ENCODE results near the gene PKHD1.
"Not testable (repeated sequence)": the region's sequence is repeated elsewhere in the genome, so short reads cannot be mapped to it uniquely, and the experiment has no call there.

PKHD1 gene

GRCh38 chr6:51986864-51987263 is 100.5 kb downstream of the PKHD1 start:
- DNase-seq (ENCODE audit: low read depth), result no peak

- no peak for DNase-seq (ENCODE audit: low read depth)
These were observed 103.8 kb downstream of the PKHD1 start for GRCh38 chr6:51983564-51983963.

GRCh38 chr6:51982695-51983094 is 104.7 kb downstream of the PKHD1 start:
- DNase-seq (ENCODE audit: low read depth), result not testable (repeated sequence)

- DNase-seq (ENCODE audit: low read depth), result no peak
These were observed 111.0 kb downstream of the PKHD1 start for GRCh38 chr6:51976374-51976773.

GRCh38 chr6:51972659-51973058 is 114.8 kb downstream of the PKHD1 start:
- DNase-seq (ENCODE audit: low read depth), result no peak

GRCh38 chr6:51968265-51968664 is 119.1 kb downstream of the PKHD1 start:
- no peak for DNase-seq (ENCODE audit: low read depth)

GRCh38 chr6:51965222-51965801 is 122.1 kb downstream of the PKHD1 start:
- no peak for DNase-seq (ENCODE audit: low read depth)

GRCh38 chr6:51963980-51964379 is 123.4 kb downstream of the PKHD1 start:
- DNase-seq (ENCODE audit: low read depth), result no peak

- no peak for DNase-seq (ENCODE audit: low read depth)
These were observed 125.1 kb downstream of the PKHD1 start for GRCh38 chr6:51962354-51962753.

- DNase-seq (ENCODE audit: low read depth), result no peak
These were observed 127.0 kb downstream of the PKHD1 start for GRCh38 chr6:51960419-51960818.

- peak; percentile 11 for DNase-seq (ENCODE audit: low read depth)
These were observed 127.5 kb downstream of the PKHD1 start for GRCh38 chr6:51959744-51960383.

GRCh38 chr6:51954681-51955080 is 132.7 kb downstream of the PKHD1 start:
- no peak for DNase-seq (ENCODE audit: low read depth)

GRCh38 chr6:51953246-51953645 is 134.2 kb downstream of the PKHD1 start:
- no peak for DNase-seq (ENCODE audit: low read depth)

- no peak for DNase-seq (ENCODE audit: low read depth)
These were observed 135.5 kb downstream of the PKHD1 start for GRCh38 chr6:51951924-51952323.

GRCh38 chr6:51949526-51949925 is 137.9 kb downstream of the PKHD1 start:
- no peak for DNase-seq (ENCODE audit: low read depth)

- not testable (repeated sequence) for DNase-seq (ENCODE audit: low read depth)
These were observed 147.7 kb downstream of the PKHD1 start for GRCh38 chr6:51939695-51940094.

- no peak for DNase-seq (ENCODE audit: low read depth)
These were observed 150.7 kb downstream of the PKHD1 start for GRCh38 chr6:51936531-51937290.

- DNase-seq (ENCODE audit: low read depth), result no peak
These were observed 153.3 kb downstream of the PKHD1 start for GRCh38 chr6:51934098-51934497.

- no peak for DNase-seq (ENCODE audit: low read depth)
These were observed 154.5 kb downstream of the PKHD1 start for GRCh38 chr6:51932956-51933355.

GRCh38 chr6:51930602-51931001 is 156.8 kb downstream of the PKHD1 start:
- no peak for DNase-seq (ENCODE audit: low read depth)

GRCh38 chr6:51929934-51930574 is 157.4 kb downstream of the PKHD1 start:
- no peak for DNase-seq (ENCODE audit: low read depth)

GRCh38 chr6:51928320-51928719 is 159.1 kb downstream of the PKHD1 start:
- DNase-seq (ENCODE audit: low read depth), result no peak

GRCh38 chr6:51927450-51927849 is 160.0 kb downstream of the PKHD1 start:
- DNase-seq (ENCODE audit: low read depth), result no peak

Measured in GM04503 (cell line).